ENCODE results near the gene HK3.

The HK3 gene

GRCh38 chr5:176865964-176866363 lies 33.2 kb downstream of the HK3 start:
- DNase-seq, result no peak

GRCh38 chr5:176864755-176865154 lies 34.4 kb downstream of the HK3 start:
- DNase-seq, result no peak

GRCh38 chr5:176863765-176864098 lies 35.4 kb downstream of the HK3 start:
- no peak for DNase-seq

GRCh38 chr5:176863041-176863764 lies 35.9 kb downstream of the HK3 start:
- no peak for DNase-seq

DNA sequence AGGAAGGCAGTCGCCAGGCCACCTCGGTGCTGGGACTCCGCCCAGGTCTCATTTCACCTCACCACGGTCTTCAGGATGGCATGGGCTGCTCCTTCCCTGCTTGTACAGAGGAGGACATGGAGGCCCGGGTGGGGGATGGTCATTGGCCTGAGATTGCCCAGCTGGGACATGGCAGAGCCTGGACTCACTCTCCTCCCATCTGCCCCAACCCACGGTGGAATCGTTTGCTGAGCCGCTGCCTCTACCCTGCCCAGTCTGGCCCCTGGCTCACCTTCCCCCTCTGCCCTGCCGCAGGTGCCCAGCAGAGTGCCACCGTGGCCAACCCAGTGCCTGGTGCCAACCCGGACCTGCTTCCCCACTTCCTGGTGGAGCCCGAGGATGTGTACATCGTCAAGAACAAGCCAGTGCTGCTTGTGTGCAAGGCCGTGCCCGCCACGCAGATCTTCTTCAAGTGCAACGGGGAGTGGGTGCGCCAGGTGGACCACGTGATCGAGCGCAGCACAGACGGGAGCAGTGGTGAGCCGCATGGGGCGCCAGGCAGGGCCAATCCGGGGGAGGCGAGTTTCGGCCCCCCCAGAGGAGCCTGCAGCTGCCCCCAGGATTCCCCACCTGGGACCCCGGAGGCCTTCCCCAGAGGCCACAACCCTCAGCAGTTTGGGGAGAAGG lies 36.7 kb downstream of the HK3 start:
- DNase-seq, result no peak

- no peak for DNase-seq
Observed at GRCh38 chr5:176861276-176861675, 37.9 kb downstream of the HK3 start.

DNA sequence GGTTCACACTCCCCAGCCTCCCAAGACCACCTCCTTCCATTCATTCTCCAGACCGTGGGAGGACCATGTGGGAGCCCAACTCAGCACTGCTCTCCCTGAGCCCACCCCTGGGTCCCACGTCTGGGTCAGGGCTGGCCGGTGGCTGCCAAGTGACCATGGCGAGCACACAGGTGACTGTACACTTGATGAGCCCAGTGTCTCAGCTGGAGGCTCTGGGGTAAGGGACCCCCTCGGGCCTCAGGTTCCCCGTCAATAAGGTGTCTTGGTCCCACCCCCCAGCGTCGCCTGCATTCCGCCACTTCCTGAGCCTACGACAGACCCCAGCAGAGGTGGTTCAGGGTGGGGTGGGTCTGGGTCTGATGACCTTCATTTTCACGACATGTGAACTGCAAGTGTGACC lies 38.8 kb downstream of the HK3 start:
- no peak for DNase-seq

DNA sequence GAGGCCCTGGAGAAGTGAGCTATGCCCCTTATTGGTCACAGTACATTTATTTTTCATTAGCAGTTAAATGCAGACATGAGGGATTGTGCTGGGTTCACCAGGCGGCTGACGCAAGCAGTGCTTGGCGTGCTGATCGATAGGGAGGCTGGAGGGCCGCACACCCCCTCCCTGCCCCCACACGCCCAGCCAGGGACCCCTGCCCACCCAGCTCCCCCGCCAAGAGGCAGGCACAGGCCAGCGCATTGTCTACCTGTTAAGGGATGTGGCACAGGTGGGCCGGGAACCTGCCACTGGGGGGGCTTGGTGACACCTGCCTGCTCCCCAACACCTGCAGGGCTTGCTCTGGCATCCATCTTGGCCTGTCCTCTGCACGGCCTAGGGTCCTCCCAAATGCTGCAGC lies 39.2 kb downstream of the HK3 start:
- DNase-seq, result no peak

- DNase-seq, result no peak
Observed at GRCh38 chr5:176857894-176858273, 41.3 kb downstream of the HK3 start.

DNA sequence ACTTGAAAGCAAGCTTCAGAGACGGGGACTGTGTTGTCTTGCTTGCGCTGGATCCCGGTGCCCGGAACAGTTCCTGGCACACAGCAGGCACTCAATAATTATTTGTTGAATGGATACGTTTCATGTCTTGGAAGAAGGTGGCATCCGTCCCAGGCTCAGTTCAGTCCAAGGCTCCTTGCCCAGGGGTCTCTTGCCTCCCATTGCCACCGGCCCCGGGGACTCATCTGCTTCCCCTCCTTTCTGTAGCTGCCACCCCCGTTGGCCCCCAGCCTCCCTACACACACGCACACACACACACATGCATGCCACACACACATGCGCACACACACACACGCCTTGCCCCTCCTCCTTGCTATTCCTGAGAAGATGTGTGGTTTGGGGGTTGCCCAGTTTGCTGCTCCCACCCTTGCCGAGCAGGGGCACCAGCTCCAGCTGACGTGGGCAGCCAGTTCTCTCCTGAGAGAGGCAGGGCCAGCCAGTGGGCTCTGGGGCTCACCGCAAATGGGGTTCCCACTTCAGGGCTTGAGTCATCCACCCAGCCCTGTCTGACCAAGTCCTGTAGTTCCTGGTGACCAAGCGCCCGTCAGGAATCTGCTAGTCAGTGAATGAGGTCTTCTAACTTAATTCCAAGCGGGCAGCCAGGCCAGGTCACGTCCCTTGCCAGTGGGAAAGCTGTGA lies 41.8 kb downstream of the HK3 start:
- no peak for DNase-seq

DNA sequence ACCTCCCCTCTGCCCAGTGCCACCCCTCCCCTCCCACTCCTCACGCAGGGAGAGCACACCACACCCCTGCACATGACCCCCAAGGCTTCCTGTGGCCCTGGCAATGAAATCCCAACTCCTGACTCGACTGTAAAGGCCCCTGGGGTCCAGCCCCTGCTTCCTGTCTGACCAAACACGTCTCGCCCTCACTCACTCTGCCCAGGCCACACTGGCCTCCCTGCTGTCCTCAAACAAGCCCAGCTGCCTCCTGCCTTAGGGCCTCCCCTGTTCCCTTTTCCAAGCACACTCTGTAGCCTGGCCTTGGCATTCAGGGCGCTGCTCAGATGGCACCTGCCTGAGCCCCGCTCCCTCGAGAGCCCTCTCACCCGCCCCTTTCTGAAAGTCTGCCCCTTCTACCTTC lies 42.4 kb downstream of the HK3 start:
- no peak for DNase-seq

DNA sequence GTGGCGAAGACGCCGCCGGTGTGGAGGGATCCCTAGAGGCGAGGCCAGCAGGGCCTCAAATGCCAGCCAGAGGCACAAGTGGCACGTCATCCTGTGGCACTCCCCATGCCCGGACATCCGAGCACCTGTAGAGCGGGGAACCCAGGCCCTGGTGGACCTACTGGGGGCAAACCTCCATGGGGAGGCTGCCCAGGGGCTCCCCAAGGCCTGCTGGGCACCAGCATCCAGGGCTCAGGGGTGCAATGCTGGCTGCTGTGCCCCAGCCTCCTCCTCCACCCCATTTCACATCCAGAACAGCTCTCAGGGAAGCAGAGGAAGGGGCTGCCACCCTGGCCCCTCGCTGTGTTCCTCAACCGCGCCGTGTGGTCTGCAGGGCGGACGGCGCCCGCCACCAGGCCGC lies 43.5 kb downstream of the HK3 start:
- no peak for DNase-seq

- no peak for DNase-seq
Observed at GRCh38 chr5:176854164-176854563, 45.0 kb downstream of the HK3 start.

DNA sequence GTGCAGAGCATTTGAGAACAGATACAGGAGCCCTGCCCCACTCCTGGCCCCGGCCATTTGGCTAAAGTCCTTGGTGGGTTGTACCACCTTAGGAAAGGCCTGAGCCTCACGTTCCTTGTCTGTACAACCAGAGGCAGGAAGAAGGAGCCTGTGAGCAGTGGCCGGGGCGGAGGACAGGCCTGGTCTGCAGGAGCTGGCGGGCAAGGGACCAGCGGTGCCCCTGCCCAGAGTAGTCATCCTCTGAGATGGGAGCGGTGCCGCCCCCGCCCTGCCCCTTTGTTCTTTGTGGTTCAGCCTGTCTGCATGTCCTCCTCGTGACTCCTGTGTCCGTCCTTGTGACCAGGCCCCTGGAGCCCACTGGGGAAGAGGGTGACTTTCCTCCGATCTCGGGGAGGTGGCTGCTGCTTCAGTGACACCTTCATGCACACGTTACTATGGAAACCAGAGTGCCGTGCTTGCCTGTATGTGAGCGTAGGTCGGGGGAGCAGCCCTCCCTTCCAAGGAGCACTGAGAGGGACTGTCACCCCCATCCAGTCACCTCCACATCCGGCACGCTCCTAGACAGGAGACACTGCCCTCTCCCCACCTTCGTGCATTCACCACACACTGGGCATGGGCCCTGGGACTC lies 45.9 kb downstream of the HK3 start:
- DNase-seq, result no peak

- DNase-seq, result no peak
Observed at GRCh38 chr5:176851871-176852658, 47.1 kb downstream of the HK3 start.

DNA sequence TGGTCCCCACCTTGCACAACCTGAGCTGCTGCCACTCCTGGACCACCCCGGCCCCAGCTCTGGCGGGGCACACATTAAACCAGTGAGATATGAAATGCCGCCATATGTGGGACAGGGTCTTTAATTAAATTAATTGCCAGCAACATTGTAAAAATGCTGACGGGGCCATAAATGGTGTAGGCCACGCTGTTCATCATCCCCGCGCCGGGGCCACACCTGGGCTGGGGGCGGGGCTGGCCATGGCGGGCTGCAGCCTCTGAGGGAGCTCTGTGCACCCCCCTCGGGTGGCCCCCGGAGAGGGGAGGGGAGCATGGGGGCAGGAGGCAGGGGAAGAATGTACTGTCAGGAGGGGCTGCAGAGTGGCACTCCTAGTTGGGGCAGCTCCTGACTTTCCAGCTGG lies 47.8 kb downstream of the HK3 start:
- DNase-seq, result no peak

DNA sequence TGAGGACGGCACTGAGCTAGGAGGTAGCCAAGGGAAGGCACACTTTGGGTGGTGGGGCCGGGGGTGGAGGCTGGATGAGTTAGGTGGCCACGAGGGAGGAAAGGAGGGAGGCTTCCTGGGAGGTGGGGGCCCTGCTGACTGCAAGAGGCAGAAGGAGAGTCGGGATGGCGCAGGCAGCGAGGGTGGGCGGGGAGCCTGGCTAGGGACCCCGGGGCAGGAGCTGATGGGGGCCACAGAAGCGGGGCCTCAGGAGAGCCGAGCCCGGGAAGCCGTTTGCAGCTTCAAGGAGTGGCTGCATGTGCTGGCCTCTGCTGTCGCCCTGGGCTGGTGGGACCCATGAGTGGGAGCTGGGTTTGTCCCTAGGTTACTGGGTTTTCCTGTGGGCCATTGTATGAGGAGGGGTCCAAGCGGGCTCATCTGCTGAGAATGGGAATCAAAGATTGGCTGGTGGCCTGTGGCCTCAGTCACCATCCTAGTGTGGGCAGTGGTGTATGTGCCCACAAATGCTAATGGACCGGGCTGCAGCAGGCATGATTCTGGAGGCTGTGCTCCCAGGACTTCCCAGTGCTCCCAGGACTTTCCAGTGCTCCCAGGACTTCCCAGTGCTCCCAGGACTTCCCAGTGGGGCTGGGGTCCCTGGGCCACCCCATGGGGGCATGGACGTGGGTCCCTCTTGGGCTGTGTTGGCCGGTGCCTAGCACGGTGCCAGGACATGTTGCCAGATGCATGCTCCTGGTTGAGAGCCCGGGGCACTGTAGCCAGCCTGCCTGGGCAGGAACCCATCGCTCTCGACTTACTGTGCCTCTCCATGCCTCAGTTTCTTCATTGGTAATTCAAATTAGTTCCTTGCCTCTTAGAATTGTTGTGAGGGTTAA lies 48.5 kb downstream of the HK3 start:
- DNase-seq, result no peak

GRCh38 chr5:176849611-176850227 lies 49.4 kb downstream of the HK3 start:
- DNase-seq, result no peak

- no peak for DNase-seq
Observed at GRCh38 chr5:176848651-176849050, 50.5 kb downstream of the HK3 start.

GRCh38 chr5:176847726-176848290 lies 51.3 kb downstream of the HK3 start:
- DNase-seq, result no peak

GRCh38 chr5:176847148-176847547 lies 52.0 kb downstream of the HK3 start:
- DNase-seq, result no peak
